Measurements from ENCODE around the gene CADPS. TPM values are rescaled to one million over a fixed set of nuclear protein-coding genes. Genes with fewer than 3 reads are reported as not detected.

The CADPS gene
- total RNA-seq, 5 donors from 2014 or later (not counting 1 experiment from before 2014, with no cell fraction given) = 0.49 TPM; not detected in 4

GRCh38 chr3:62630664-62631063 lies 244.6 kb downstream of the CADPS start:
- Mint-ChIP-seq H3K27me3 (peaks cover 2 to 13% of the 10 kb centered on the region in 2 donors), H3K9me3 (peaks cover 0 to 3% (median 0%) of the 10 kb centered on the region in 3 donors), H3K4me3 (no peak overlapping the region), H3K4me1 (no peaks in the 10 kb centered on the region), H3K27ac (no peak overlapping the region), H3K36me3 (no peaks in the 10 kb centered on the region)
- no peaks in the 10 kb centered on the region for H3K4me1 ChIP-seq (ENCODE audit: control insufficient read depth in 1 of 2, extremely low read depth in 1 of 2, insufficient read depth in 2 of 2, low read length in 2 of 2)
- no peaks in the 10 kb centered on the region for H3K9me3 ChIP-seq
- no peak overlapping the region for H3K27ac ChIP-seq (ENCODE audit: low read length)
- ChIA-PET CTCF (no interaction called here), POLR2A (no interaction called here)
- ATAC-seq (replicated peaks in 1 of 4) (no peak), DNase-seq (no peak)
- no peak overlapping the region for H3K4me3 ChIP-seq (ENCODE audit: control insufficient read depth in 1 of 2, extremely low read depth in 1 of 2, low read length in 1 of 2)
- H3K27me3 ChIP-seq (replicated peaks in 1 of 2; ENCODE audit: control insufficient read depth in 2 of 2, extremely low read depth in 1 of 2, insufficient read depth in 2 of 2, low read length in 1 of 2) = no peaks in the 10 kb centered on the region
- H3K36me3 ChIP-seq (ENCODE audit: control insufficient read depth in 2 of 2, extremely low read depth in 1 of 2, insufficient read depth in 1 of 2, low read length in 1 of 2) = no peaks in the 10 kb centered on the region

DNA sequence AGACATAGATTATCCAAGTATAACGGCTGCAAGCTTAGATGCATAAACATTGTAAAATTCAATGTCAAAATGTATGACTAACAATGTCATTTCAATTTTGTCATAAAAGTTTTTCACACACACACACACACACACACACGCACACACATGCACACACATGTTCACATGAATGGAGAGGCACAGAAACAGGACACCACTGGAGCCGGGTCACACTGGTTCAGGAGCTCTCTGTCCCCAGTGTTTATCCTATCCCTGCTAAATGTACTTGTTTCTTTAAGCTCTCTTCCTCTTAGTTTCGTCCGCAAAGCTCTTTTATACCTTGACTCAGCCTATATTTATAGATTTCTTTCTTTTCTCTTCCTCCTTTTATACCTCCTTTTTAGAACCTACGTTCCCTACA lies 249.9 kb downstream of the CADPS start:
- Mint-ChIP-seq H3K27me3 (peaks cover 7 to 9% of the 10 kb centered on the region in 2 donors), H3K9me3 (no peaks in the 10 kb centered on the region), H3K4me3 (no peak overlapping the region), H3K27ac (no peak overlapping the region), H3K36me3 (no peaks in the 10 kb centered on the region), H3K4me1 (no peaks in the 10 kb centered on the region)
- DNase-seq (no peak), ATAC-seq (replicated peaks in 1 of 4) (no peak)
- Histone ChIP-seq H3K4me3 (ENCODE audit: control insufficient read depth in 1 of 2, extremely low read depth in 1 of 2, low read length in 1 of 2) (no peak overlapping the region), H3K36me3 (ENCODE audit: control insufficient read depth in 2 of 2, extremely low read depth in 1 of 2, insufficient read depth in 1 of 2, low read length in 1 of 2) (no peaks in the 10 kb centered on the region), H3K9me3 (no peaks in the 10 kb centered on the region), H3K27me3 (replicated peaks in 1 of 2; ENCODE audit: control insufficient read depth in 2 of 2, extremely low read depth in 1 of 2, insufficient read depth in 2 of 2, low read length in 1 of 2) (no peaks in the 10 kb centered on the region), H3K4me1 (ENCODE audit: control insufficient read depth in 1 of 2, extremely low read depth in 1 of 2, insufficient read depth in 2 of 2, low read length in 2 of 2) (no peaks in the 10 kb centered on the region), H3K27ac (ENCODE audit: low read length) (no peak overlapping the region)
- 14% methylated on average over 5 of the region's 6 CpGs for WGBS (ENCODE audit: insufficient coverage)
- ChIA-PET CTCF (interaction anchor here in 1 of 2 donors (0.6 kb wide), 1 partner anchor 1194 kb away, joined by 3 read pairs; the partner anchor contains the start of gene C3orf49), POLR2A (no interaction called here)

GRCh38 chr3:62624185-62624584 lies 251.0 kb downstream of the CADPS start:
- H3K4me1 Mint-ChIP-seq = no peaks in the 10 kb centered on the region
- Histone ChIP-seq H3K4me1 (ENCODE audit: control insufficient read depth in 1 of 2, extremely low read depth in 1 of 2, insufficient read depth in 2 of 2, low read length in 2 of 2) (no peaks in the 10 kb centered on the region), H3K27ac (ENCODE audit: low read length) (no peak overlapping the region), H3K27me3 (replicated peaks in 1 of 2; ENCODE audit: control insufficient read depth in 2 of 2, extremely low read depth in 1 of 2, insufficient read depth in 2 of 2, low read length in 1 of 2) (no peaks in the 10 kb centered on the region), H3K9me3 (no peaks in the 10 kb centered on the region), H3K4me3 (ENCODE audit: control insufficient read depth in 1 of 2, extremely low read depth in 1 of 2, low read length in 1 of 2) (no peak overlapping the region), H3K36me3 (ENCODE audit: control insufficient read depth in 2 of 2, extremely low read depth in 1 of 2, insufficient read depth in 1 of 2, low read length in 1 of 2) (no peaks in the 10 kb centered on the region)
- peaks cover 7 to 9% of the 10 kb centered on the region in 2 donors for H3K27me3 Mint-ChIP-seq
- ATAC-seq (replicated peaks in 1 of 4) (no peak), DNase-seq (no peak)
- CTCF ChIA-PET = no interaction called here
- POLR2A ChIA-PET = no interaction called here
- H3K27ac Mint-ChIP-seq = no peak overlapping the region
- H3K36me3 Mint-ChIP-seq = no peaks in the 10 kb centered on the region
- H3K9me3 Mint-ChIP-seq = no peaks in the 10 kb centered on the region
- H3K4me3 Mint-ChIP-seq = no peak overlapping the region

DNA sequence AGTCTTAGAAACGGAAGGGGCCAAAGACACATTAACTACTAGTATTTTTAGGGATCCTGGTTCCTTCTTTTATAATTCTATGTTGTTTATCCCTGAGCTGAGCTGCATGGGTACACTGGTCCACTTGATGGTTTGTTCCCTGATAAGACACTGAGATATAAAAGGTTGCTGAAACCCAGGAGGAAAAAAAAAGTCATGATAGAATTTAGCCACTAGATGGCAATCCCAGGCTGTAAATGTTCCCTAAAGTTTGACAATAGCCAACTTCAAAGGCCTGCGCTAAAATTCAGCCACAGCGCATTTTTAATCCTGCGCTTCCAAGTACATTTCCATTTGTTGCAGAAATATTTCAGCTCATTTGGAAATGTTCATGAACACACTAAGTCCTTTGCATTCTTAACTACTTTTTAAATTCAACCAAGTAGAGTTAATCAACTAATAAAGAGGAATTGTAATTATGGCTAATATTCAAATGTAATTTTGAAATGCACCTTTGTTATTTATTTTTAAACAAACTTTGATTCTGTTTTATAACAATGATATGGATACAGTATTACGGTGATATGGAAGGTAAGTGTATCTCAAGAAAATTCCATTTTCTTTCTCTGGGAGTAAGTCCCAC lies 252.6 kb downstream of the CADPS start:
- no peaks in the 10 kb centered on the region for H3K9me3 ChIP-seq
- Mint-ChIP-seq H3K27ac (no peak overlapping the region), H3K4me1 (no peaks in the 10 kb centered on the region), H3K27me3 (peaks cover 7 to 8% of the 10 kb centered on the region in 2 donors), H3K4me3 (no peak overlapping the region), H3K36me3 (no peaks in the 10 kb centered on the region), H3K9me3 (no peaks in the 10 kb centered on the region)
- H3K27ac ChIP-seq (ENCODE audit: low read length) = no peak overlapping the region
- no CpG with 5 or more reads among the region's 5 CpGs for WGBS (ENCODE audit: insufficient coverage)
- no peaks in the 10 kb centered on the region for H3K36me3 ChIP-seq (ENCODE audit: control insufficient read depth in 2 of 2, extremely low read depth in 1 of 2, insufficient read depth in 1 of 2, low read length in 1 of 2)
- ChIA-PET CTCF (interaction anchor here in 1 of 2 donors (0.6 kb wide), 1 partner anchor 1196 kb away, joined by 3 read pairs; no protein-coding TSS in a partner anchor), POLR2A (no interaction called here)
- H3K27me3 ChIP-seq (replicated peaks in 1 of 2; ENCODE audit: control insufficient read depth in 2 of 2, extremely low read depth in 1 of 2, insufficient read depth in 2 of 2, low read length in 1 of 2) = no peaks in the 10 kb centered on the region
- H3K4me3 ChIP-seq (ENCODE audit: control insufficient read depth in 1 of 2, extremely low read depth in 1 of 2, low read length in 1 of 2) = no peak overlapping the region
- ATAC-seq (replicated peaks in 1 of 4) (no peak), DNase-seq (peak in 1 of 35 experiments; percentile 18)
- no peaks in the 10 kb centered on the region for H3K4me1 ChIP-seq (ENCODE audit: control insufficient read depth in 1 of 2, extremely low read depth in 1 of 2, insufficient read depth in 2 of 2, low read length in 2 of 2)

DNA sequence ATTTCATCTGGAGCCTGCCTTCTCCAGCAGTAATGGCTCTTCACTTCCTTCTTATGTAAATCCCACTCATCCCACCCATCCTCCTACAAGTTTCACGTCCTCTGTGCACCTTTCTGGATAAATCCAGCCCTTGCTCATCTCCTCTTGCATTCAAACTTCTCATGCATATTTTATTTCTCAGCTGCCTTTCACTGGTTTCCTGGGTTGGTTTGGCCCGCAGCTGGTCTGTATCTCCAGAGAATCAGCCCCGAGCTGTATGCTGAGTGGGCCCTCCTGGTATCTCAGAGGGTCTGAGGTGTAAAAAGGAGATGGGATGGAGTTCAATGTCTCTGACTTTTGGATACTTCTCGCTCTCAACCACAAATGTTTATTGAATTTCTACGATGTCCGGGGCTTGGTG lies 253.3 kb downstream of the CADPS start:
- no peaks in the 10 kb centered on the region for H3K9me3 Mint-ChIP-seq
- H3K4me1 Mint-ChIP-seq = no peaks in the 10 kb centered on the region
- H3K9me3 ChIP-seq = no peaks in the 10 kb centered on the region
- no peak for DNase-seq
- ChIA-PET POLR2A (no interaction called here), CTCF (interaction anchor here in 1 of 2 donors (0.6 kb wide), 1 partner anchor 1196 kb away, joined by 3 read pairs; no protein-coding TSS in a partner anchor)
- no peak overlapping the region for H3K27ac Mint-ChIP-seq
- 81% methylated on average over 4 of the region's 6 CpGs for WGBS (ENCODE audit: insufficient coverage)
- H3K27me3 Mint-ChIP-seq = peaks cover 7 to 8% of the 10 kb centered on the region in 2 donors
- no peaks in the 10 kb centered on the region for H3K36me3 Mint-ChIP-seq
- no peak overlapping the region for H3K4me3 Mint-ChIP-seq
- H3K36me3 ChIP-seq (ENCODE audit: control insufficient read depth in 2 of 2, extremely low read depth in 1 of 2, insufficient read depth in 1 of 2, low read length in 1 of 2) = no peaks in the 10 kb centered on the region
- no peaks in the 10 kb centered on the region for H3K4me1 ChIP-seq (ENCODE audit: control insufficient read depth in 1 of 2, extremely low read depth in 1 of 2, insufficient read depth in 2 of 2, low read length in 2 of 2)
- H3K4me3 ChIP-seq (ENCODE audit: control insufficient read depth in 1 of 2, extremely low read depth in 1 of 2, low read length in 1 of 2) = no peak overlapping the region
- no peak overlapping the region for H3K27ac ChIP-seq (ENCODE audit: low read length)
- no peak for ATAC-seq (replicated peaks in 1 of 4)
- no peaks in the 10 kb centered on the region for H3K27me3 ChIP-seq (replicated peaks in 1 of 2; ENCODE audit: control insufficient read depth in 2 of 2, extremely low read depth in 1 of 2, insufficient read depth in 2 of 2, low read length in 1 of 2)

- no peak overlapping the region for H3K4me3 Mint-ChIP-seq
- DNase-seq = no peak
These were observed 254.0 kb downstream of the CADPS start for GRCh38 chr3:62621176-62621575.

More at GRCh38 chr3:62621176-62621575, 254.0 kb downstream of the CADPS start:
- CTCF ChIA-PET = no interaction called here
- Mint-ChIP-seq H3K36me3 (no peaks in the 10 kb centered on the region), H3K4me1 (no peaks in the 10 kb centered on the region), H3K27ac (no peak overlapping the region), H3K9me3 (no peaks in the 10 kb centered on the region), H3K27me3 (peaks cover 5 to 8% of the 10 kb centered on the region in 2 donors)
- H3K36me3 ChIP-seq (ENCODE audit: control insufficient read depth in 2 of 2, extremely low read depth in 1 of 2, insufficient read depth in 1 of 2, low read length in 1 of 2) = no peaks in the 10 kb centered on the region
- no CpG with 5 or more reads among the region's 3 CpGs for WGBS (ENCODE audit: insufficient coverage)
- no peaks in the 10 kb centered on the region for H3K4me1 ChIP-seq (ENCODE audit: control insufficient read depth in 1 of 2, extremely low read depth in 1 of 2, insufficient read depth in 2 of 2, low read length in 2 of 2)
- no peak overlapping the region for H3K27ac ChIP-seq (ENCODE audit: low read length)
- no peak for ATAC-seq (replicated peaks in 1 of 4)
- no peaks in the 10 kb centered on the region for H3K9me3 ChIP-seq
- H3K27me3 ChIP-seq (replicated peaks in 1 of 2; ENCODE audit: control insufficient read depth in 2 of 2, extremely low read depth in 1 of 2, insufficient read depth in 2 of 2, low read length in 1 of 2) = no peaks in the 10 kb centered on the region
- POLR2A ChIA-PET = no interaction called here
- no peak overlapping the region for H3K4me3 ChIP-seq (ENCODE audit: control insufficient read depth in 1 of 2, extremely low read depth in 1 of 2, low read length in 1 of 2)

Data from T-cell (primary cell).